Loucy (cell line): ENCODE data around the gene IGSF3.

Experiments used
- EZH2phosphoT487 ChIP-seq: fragments of 200-600 bp; IDR thresholded peaks from 2 replicates; pipeline ENCODE4 v1.6.1; 2018; ENCODE audit warnings: antibody characterized with exemption, mild to moderate bottlenecking, moderate library complexity, borderline replicate concordance
- TF ChIP-seq, protein P1 (sequence below): fragments of 200-600 bp; sonication (generic); conservative IDR thresholded peaks from 2 replicates; pipeline ENCODE4 v1.5.1; 2014; ENCODE audit warnings: mild to moderate bottlenecking, antibody characterized with exemption, low read length

DNA sequence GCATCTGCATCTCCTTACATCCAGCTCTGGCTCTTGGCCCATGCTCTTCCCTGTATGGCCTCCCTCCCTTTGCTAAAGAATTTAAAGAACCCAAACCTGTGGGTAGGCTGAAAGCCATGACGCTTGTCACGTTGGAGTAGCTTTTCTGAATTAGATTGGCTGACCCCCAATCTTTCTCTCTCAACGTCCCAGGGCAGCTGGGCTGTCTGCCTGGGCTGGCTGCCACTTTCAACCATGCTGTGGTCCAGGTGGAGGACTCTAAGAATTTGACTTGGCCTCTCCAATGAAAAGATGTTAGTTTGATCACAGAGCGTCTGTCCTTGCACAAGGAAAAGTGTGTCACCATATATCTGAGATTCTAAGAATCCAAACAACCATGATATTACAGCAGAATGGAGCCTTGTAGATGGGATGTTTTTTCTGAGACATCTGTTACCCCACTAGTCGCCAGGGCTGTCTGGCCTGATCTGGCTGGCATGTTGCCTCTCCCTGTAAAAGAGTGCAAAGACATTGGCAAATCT lies 6.5 kb upstream of the IGSF3 start:
- TF ChIP-seq, protein P1, sequence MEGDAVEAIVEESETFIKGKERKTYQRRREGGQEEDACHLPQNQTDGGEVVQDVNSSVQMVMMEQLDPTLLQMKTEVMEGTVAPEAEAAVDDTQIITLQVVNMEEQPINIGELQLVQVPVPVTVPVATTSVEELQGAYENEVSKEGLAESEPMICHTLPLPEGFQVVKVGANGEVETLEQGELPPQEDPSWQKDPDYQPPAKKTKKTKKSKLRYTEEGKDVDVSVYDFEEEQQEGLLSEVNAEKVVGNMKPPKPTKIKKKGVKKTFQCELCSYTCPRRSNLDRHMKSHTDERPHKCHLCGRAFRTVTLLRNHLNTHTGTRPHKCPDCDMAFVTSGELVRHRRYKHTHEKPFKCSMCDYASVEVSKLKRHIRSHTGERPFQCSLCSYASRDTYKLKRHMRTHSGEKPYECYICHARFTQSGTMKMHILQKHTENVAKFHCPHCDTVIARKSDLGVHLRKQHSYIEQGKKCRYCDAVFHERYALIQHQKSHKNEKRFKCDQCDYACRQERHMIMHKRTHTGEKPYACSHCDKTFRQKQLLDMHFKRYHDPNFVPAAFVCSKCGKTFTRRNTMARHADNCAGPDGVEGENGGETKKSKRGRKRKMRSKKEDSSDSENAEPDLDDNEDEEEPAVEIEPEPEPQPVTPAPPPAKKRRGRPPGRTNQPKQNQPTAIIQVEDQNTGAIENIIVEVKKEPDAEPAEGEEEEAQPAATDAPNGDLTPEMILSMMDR = no peak
- TF ChIP-seq EZH2phosphoT487 = no peak
